Measurements from ENCODE around the gene SLC15A5. TPM values are rescaled to one million over a fixed set of nuclear protein-coding genes. Genes with fewer than 3 reads are reported as not detected.

Gene SLC15A5
- not detected in 2 replicates for total RNA-seq

GRCh38 chr12:16277585-16277984, at the start of gene SLC15A5:
SLC15A5 (minus strand) TSS chr12:16277685; CDS start chr12:16277685, 0 bp downstream.

Other genes starting within 250 kb of the SLC15A5 start
- gene MGST1, start 70.0 kb upstream of the SLC15A5 start, total RNA-seq: 88.5 and 105 TPM in 2 replicates